GM12878 (cell line): Measurements from ENCODE around the gene ZNF672. TPM values are rescaled to one million over a fixed set of nuclear protein-coding genes. Genes with fewer than 3 reads are reported as not detected.

Experiments
- ATAC-seq: fragments of 200-7000 bp; cut with Tn5 transposase; 3 replicates; pipeline ENCODE4 v1.9.1; 2020; ENCODE audit warnings: mild to moderate bottlenecking, moderate library complexity
- BruUV-seq: library from RNA; stranded (reverse); fragments of 400-500 nt; replicated peaks from 2 replicates; lab custom pipeline; 2021; lab: Mats Ljungman, UMichigan
- CTCF ChIA-PET: fragments of 300-600 bp; sonication (Branson Sonifier 250); formaldehyde crosslinking; extraction: SDS; loops from one replicate; lab custom pipeline; 2021; ENCODE audit warnings: inconsistent platforms; lab: Yijun Ruan, JAX
- POLR2A ChIA-PET: fragments of 350-600 bp; formaldehyde crosslinking; extraction: SDS; loops from one replicate; lab custom pipeline; 2021; ENCODE audit warnings: inconsistent platforms; lab: Charles Lee
- RAD21 ChIA-PET: fragments of 300-600 bp; sonication (Branson Sonifier 250); formaldehyde crosslinking; loops from one replicate; lab custom pipeline; 2023; ENCODE audit warnings: antibody characterized with exemption; ENCODE audit not compliant: unreplicated experiment; lab: Charles Lee
- SMC1A ChIA-PET: fragments of 300-600 bp; sonication (Branson Sonifier 250); formaldehyde crosslinking; loops from one replicate; lab custom pipeline; 2023; ENCODE audit not compliant: unreplicated experiment, uncharacterized antibody; lab: Charles Lee
- DNase-seq: peaks from one replicate; pipeline ENCODE4 v3.0.0-alpha.2; 2011; ENCODE audit warnings: low read depth, low spot score
- FAIRE-seq: peaks from 3 replicates; lab custom pipeline; 2011; peaks lifted over from hg19 to GRCh38; lab: Jason Lieb, UNC
- H2AFZ ChIP-seq: 2 replicates; pipeline ENCODE4 v1.6.0; 2011; ENCODE audit warnings: low read depth, low read length, control low read depth; ENCODE audit not compliant: control insufficient read depth
- H3K27ac ChIP-seq: 2 replicates; pipeline ENCODE4 v1.5.1; 2011; ENCODE audit warnings: control low read depth; ENCODE audit not compliant: control insufficient read depth, insufficient read depth
- H3K27me3 ChIP-seq, 2 experiments: replicated peaks in 1 of 2; 2 replicates each; pipeline versions ENCODE4 v1.6.0 to v1.6.1; 2011; ENCODE audit warnings: low read length in 1 of 2; ENCODE audit not compliant: control insufficient read depth in 2 of 2, insufficient read depth in 2 of 2
- H3K36me3 ChIP-seq, 2 experiments: 2 replicates each; pipeline ENCODE4 v1.5.1; 2011; ENCODE audit warnings: low read length in 1 of 2; ENCODE audit not compliant: control insufficient read depth in 2 of 2, insufficient read depth in 2 of 2
- H3K4me1 ChIP-seq: 2 replicates; pipeline ENCODE4 v1.6.1; 2011; ENCODE audit warnings: mild to moderate bottlenecking, low read length, moderate library complexity, mixed read lengths; ENCODE audit not compliant: control insufficient read depth, insufficient read depth
- H3K4me2 ChIP-seq: 2 replicates; pipeline ENCODE4 v1.6.0; 2011; ENCODE audit warnings: control low read depth; ENCODE audit not compliant: control insufficient read depth, insufficient read depth
- H3K4me3 ChIP-seq: fragments of 200-600 bp; sonication (generic); 2 replicates; pipeline ENCODE4 v1.5.1; 2016
- H3K79me2 ChIP-seq: 2 replicates; pipeline ENCODE4 v1.6.0; 2011; ENCODE audit warnings: low read length; ENCODE audit not compliant: control insufficient read depth, insufficient read depth
- H3K9ac ChIP-seq: 2 replicates; pipeline ENCODE4 v1.8.0; 2011; ENCODE audit warnings: low read length, control low read depth, mixed read lengths; ENCODE audit not compliant: control insufficient read depth, insufficient read depth
- H3K9me3 ChIP-seq: replicated peaks from 3 replicates; pipeline ENCODE4 v1.5.1; 2011; ENCODE audit warnings: mild to moderate bottlenecking, low read length; ENCODE audit not compliant: control insufficient read depth, insufficient read depth
- H4K20me1 ChIP-seq: 2 replicates; pipeline ENCODE4 v1.6.0; 2011; ENCODE audit not compliant: control insufficient read depth, insufficient read depth
- TCF12 ChIP-seq: IDR thresholded peaks from 2 replicates; pipeline ENCODE4 v1.6.1; 2011; ENCODE audit warnings: low read depth, mild to moderate bottlenecking, low read length
- ZNF274 ChIP-seq: IDR thresholded peaks from one replicate; pipeline ENCODE4 v1.8.0; 2011; ENCODE audit not compliant: insufficient read length, insufficient read depth
- WGBS: methylation state at CpG from one replicate; pipeline ENCODE4 v1.1.6; 2016; ENCODE audit warnings: low lambda C conversion rate; ENCODE audit not compliant: insufficient replicate concordance, insufficient coverage; ENCODE audit errors: missing lambda C conversion rate; 5-methylcytosine and 5-hydroxymethylcytosine counted together
- in situ Hi-C: fragments of 300-500 bp; cut with MboI; formaldehyde crosslinking; loops from 9 replicates; pipeline ENCODE4 v1.14.3; 2018; ENCODE audit warnings: mixed read lengths
- intact Hi-C: fragments of 100-400 bp; cut with micrococcal nuclease; formaldehyde crosslinking; loops from one replicate; pipeline ENCODE4 v1.14.2; 2022; ENCODE audit not compliant: unreplicated experiment
- polyA plus RNA-seq, 11 experiments: library from polyadenylated mRNA; depleted of rRNA in 4 of 11; unstranded in 6 of 11; stranded (reverse) in 5 of 11; fragments of >200 nt; fragmentation: Nextera tagmentation in 4 of 11; fragmentation: Illumina TruSeq in 1 of 11; extraction: Ambion mirVana in 4 of 11; extraction: Trizol in 1 of 11; gene quantifications; 1 replicate in 1 of 11; 2 replicates in 10 of 11; pipeline versions ENCODE4 v1.2.1 to v1.2.3, GENCODE V29; 2011 to 2016; ENCODE audit warnings: inconsistent platforms in 2 of 11, missing spikeins in 2 of 11, low read depth in 1 of 11
- total RNA-seq, 4 experiments: library from RNA; depleted of rRNA in 3 of 4; stranded (reverse); fragments of >200 nt in 3 of 4; fragmentation: Illumina TruSeq in 1 of 4; extraction: Trizol in 1 of 4; gene quantifications; 2 replicates each; pipeline versions ENCODE4 v1.2.1 to v1.2.3, GENCODE V29; 2013 to 2021
- TF ChIP-seq, protein P1 (sequence below): IDR thresholded peaks from 2 replicates; pipeline ENCODE4 v1.6.1; 2012; ENCODE audit warnings: mild to moderate bottlenecking, low read depth, low read length
- TF ChIP-seq, protein P2 (sequence below): IDR thresholded peaks from 2 replicates; pipeline ENCODE4 v1.6.1; 2011; ENCODE audit warnings: low read depth, low read length, improper control_type of control experiment, borderline replicate concordance

The ZNF672 gene
- total and polyA plus RNA-seq, 10 of the 15 experiments (the other 5 are each of a cell fraction or from before 2014, with no cell fraction given): 2.9 to 51.3 (median 39.8) TPM

DNA sequence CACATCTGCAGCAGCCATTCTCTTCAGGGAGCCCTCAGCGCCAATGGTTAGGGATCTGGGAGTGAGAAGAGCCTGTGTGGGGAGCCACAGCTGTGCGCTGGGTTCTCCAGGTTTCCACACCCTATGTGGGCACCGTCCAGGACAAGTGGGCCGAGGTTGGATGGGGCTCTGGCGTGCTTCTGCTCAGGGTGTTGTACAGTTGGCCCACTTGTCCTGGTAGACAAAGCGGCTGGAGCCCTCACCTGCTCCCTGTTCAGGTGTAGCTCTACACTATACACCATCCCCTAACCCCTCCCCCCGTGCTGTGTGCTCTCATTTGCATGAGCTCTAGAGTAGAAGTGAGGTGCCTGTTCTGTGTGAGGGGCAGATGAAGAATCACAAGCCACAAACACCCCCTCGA is 24.5 kb upstream of the ZNF672 start:
- in situ Hi-C loops: no loop called here
- CTCF ChIA-PET: interaction anchor here (0.8 to 1.5 kb wide), 2 partner anchors 112 to 409 kb away, joined by 3 read pairs; no protein-coding TSS in a partner anchor

More for the DNA sequence above, 24.5 kb upstream of the ZNF672 start:
- H2AFZ ChIP-seq: no peak overlapping the region
- H3K4me1 ChIP-seq: peaks cover 2% of the 10 kb centered on the region
- SMC1A ChIA-PET: interaction anchor here (0.6 kb wide), 1 partner anchor 108 kb away, joined by 3 read pairs; no protein-coding TSS in a partner anchor
- H3K27ac ChIP-seq: no peak overlapping the region
- no peak overlapping the region for H3K4me3 ChIP-seq
- RAD21 ChIA-PET: no interaction called here
- BruUV-seq: no TSS peak
- H3K9ac ChIP-seq: no peak overlapping the region
- peaks cover 3% of the 10 kb centered on the region for H3K79me2 ChIP-seq
- no peak overlapping the region for H3K4me2 ChIP-seq
- ATAC-seq (no peak), FAIRE-seq (no peak), DNase-seq (no peak)
- H3K36me3 ChIP-seq: peaks cover 14 to 30% of the 10 kb centered on the region in 2 experiments; a peak in 3 of 4 replicates
- H3K9me3 ChIP-seq: no peaks in the 10 kb centered on the region
- WGBS: 84% methylated on average over 8 of the region's 8 CpGs
- POLR2A ChIA-PET: no interaction called here
- intact Hi-C loops: no loop called here
- no peaks in the 10 kb centered on the region for H4K20me1 ChIP-seq
- TF ChIP-seq, protein P1, sequence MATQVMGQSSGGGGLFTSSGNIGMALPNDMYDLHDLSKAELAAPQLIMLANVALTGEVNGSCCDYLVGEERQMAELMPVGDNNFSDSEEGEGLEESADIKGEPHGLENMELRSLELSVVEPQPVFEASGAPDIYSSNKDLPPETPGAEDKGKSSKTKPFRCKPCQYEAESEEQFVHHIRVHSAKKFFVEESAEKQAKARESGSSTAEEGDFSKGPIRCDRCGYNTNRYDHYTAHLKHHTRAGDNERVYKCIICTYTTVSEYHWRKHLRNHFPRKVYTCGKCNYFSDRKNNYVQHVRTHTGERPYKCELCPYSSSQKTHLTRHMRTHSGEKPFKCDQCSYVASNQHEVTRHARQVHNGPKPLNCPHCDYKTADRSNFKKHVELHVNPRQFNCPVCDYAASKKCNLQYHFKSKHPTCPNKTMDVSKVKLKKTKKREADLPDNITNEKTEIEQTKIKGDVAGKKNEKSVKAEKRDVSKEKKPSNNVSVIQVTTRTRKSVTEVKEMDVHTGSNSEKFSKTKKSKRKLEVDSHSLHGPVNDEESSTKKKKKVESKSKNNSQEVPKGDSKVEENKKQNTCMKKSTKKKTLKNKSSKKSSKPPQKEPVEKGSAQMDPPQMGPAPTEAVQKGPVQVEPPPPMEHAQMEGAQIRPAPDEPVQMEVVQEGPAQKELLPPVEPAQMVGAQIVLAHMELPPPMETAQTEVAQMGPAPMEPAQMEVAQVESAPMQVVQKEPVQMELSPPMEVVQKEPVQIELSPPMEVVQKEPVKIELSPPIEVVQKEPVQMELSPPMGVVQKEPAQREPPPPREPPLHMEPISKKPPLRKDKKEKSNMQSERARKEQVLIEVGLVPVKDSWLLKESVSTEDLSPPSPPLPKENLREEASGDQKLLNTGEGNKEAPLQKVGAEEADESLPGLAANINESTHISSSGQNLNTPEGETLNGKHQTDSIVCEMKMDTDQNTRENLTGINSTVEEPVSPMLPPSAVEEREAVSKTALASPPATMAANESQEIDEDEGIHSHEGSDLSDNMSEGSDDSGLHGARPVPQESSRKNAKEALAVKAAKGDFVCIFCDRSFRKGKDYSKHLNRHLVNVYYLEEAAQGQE: no peak
- TF ChIP-seq ZNF274 (no peak), TCF12 (no peak)
- TF ChIP-seq, protein P2, sequence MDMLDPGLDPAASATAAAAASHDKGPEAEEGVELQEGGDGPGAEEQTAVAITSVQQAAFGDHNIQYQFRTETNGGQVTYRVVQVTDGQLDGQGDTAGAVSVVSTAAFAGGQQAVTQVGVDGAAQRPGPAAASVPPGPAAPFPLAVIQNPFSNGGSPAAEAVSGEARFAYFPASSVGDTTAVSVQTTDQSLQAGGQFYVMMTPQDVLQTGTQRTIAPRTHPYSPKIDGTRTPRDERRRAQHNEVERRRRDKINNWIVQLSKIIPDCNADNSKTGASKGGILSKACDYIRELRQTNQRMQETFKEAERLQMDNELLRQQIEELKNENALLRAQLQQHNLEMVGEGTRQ: no peak
- TF ChIP-seq, all 136 proteins: peak for 0
- no peaks in the 10 kb centered on the region for H3K27me3 ChIP-seq
